ENCODE measurements around the gene OR52E1.

The OR52E1 gene

DNA sequence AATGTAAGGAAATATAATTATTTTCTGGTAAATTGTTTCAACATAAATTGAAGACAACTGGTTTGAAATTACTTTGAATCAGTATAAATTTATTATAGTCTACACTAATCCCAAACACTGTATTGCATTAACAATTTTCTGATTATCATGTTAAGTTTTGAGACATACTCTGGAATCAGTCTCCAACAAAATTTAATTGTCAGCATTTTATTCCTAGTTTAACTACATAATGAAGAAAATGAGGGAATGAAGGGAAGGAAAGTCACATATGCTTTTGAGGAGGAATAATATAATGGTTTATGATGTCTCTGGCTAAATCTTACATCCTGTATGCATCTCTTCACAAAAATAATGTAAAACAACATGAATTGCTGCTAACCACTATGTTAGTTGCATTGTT, 14.2 kb downstream of the OR52E1 start:
- 0 out of 2 replicates have a peak, but pooled peaks cover 7% of the 10 kb centered on the region for H4K20me1 ChIP-seq (ENCODE audit: low read depth, low read length)
- no peaks in the 10 kb centered on the region for H3K9me3 ChIP-seq (ENCODE audit: insufficient read depth, low read length)
- no peak overlapping the region for H3K9ac ChIP-seq (ENCODE audit: low read length)
- H3K27me3 ChIP-seq (ENCODE audit: low read length): no peaks in the 10 kb centered on the region
- no peaks in the 10 kb centered on the region for H3K79me2 ChIP-seq (ENCODE audit: insufficient read depth, low read length)
- no peak overlapping the region for H3K4me3 ChIP-seq (ENCODE audit: insufficient read depth, low read length, poor library complexity, severe bottlenecking)
- H3K9me2 ChIP-seq (replicated peaks; ENCODE audit: insufficient read depth, low read length): no peaks in the 10 kb centered on the region
- H3F3A ChIP-seq (ENCODE audit: insufficient read depth): no peaks in the 10 kb centered on the region
- no peak overlapping the region for H3K27ac ChIP-seq (ENCODE audit: low read depth, low read length)
- H3K36me3 ChIP-seq (ENCODE audit: low read length): no peaks in the 10 kb centered on the region
- TF ChIP-seq EZH2phosphoT487 (conservative IDR thresholded peaks at IDR 0.05; ENCODE audit: low read length): no peak
- TF ChIP-seq, protein P1, sequence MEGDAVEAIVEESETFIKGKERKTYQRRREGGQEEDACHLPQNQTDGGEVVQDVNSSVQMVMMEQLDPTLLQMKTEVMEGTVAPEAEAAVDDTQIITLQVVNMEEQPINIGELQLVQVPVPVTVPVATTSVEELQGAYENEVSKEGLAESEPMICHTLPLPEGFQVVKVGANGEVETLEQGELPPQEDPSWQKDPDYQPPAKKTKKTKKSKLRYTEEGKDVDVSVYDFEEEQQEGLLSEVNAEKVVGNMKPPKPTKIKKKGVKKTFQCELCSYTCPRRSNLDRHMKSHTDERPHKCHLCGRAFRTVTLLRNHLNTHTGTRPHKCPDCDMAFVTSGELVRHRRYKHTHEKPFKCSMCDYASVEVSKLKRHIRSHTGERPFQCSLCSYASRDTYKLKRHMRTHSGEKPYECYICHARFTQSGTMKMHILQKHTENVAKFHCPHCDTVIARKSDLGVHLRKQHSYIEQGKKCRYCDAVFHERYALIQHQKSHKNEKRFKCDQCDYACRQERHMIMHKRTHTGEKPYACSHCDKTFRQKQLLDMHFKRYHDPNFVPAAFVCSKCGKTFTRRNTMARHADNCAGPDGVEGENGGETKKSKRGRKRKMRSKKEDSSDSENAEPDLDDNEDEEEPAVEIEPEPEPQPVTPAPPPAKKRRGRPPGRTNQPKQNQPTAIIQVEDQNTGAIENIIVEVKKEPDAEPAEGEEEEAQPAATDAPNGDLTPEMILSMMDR (IDR thresholded peaks at IDR 0.05; ENCODE audit: insufficient read depth, low read length, poor library complexity, severe bottlenecking): no peak
- no peak overlapping the region for H3K4me2 ChIP-seq (ENCODE audit: low read depth, low read length, poor library complexity, severe bottlenecking)
- no peak overlapping the region for H2AFZ ChIP-seq (ENCODE audit: low read depth, low read length, severe bottlenecking)

- no peak for TF ChIP-seq EZH2phosphoT487 (conservative IDR thresholded peaks at IDR 0.05; ENCODE audit: low read length)
- TF ChIP-seq, protein P1 (IDR thresholded peaks at IDR 0.05; ENCODE audit: insufficient read depth, low read length, poor library complexity, severe bottlenecking): no peak
- Histone ChIP-seq H3K4me3 (ENCODE audit: insufficient read depth, low read length, poor library complexity, severe bottlenecking) (no peak overlapping the region), H3K27me3 (ENCODE audit: low read length) (no peaks in the 10 kb centered on the region), H3K27ac (ENCODE audit: low read depth, low read length) (no peak overlapping the region), H3F3A (ENCODE audit: insufficient read depth) (no peaks in the 10 kb centered on the region), H2AFZ (ENCODE audit: low read depth, low read length, severe bottlenecking) (no peak overlapping the region), H3K9me2 (replicated peaks; ENCODE audit: insufficient read depth, low read length) (no peaks in the 10 kb centered on the region), H3K36me3 (ENCODE audit: low read length) (no peaks in the 10 kb centered on the region), H3K9me3 (ENCODE audit: insufficient read depth, low read length) (no peaks in the 10 kb centered on the region), H3K4me2 (ENCODE audit: low read depth, low read length, poor library complexity, severe bottlenecking) (no peak overlapping the region), H4K20me1 (ENCODE audit: low read depth, low read length) (no peaks in the 10 kb centered on the region), H3K79me2 (ENCODE audit: insufficient read depth, low read length) (no peaks in the 10 kb centered on the region), H3K9ac (ENCODE audit: low read length) (no peak overlapping the region)
These were observed 19.2 kb downstream of the OR52E1 start for GRCh38 chr11:5088556-5088955.

DNA sequence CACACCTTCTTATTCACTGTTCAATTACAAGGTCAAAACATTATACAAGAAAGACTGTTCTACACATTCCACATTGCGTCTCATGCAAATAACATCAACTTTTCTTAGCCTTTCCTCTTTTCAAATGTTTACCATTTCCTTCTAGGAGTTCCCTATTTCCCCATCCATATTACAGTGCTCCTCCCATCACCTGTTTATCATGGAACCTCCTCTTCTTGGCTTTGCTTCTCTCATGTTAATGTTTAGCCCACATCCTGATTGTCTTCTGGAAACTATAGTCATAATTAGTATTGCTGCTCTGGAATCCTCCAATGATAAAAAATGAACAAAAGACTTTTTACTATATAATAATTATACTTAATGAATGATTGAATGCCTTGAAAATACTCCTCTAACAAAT, 21.3 kb downstream of the OR52E1 start:
- Histone ChIP-seq H3K9me2 (replicated peaks; ENCODE audit: insufficient read depth, low read length) (no peaks in the 10 kb centered on the region), H3K79me2 (ENCODE audit: insufficient read depth, low read length) (no peaks in the 10 kb centered on the region), H3K36me3 (ENCODE audit: low read length) (no peaks in the 10 kb centered on the region), H3F3A (ENCODE audit: insufficient read depth) (no peaks in the 10 kb centered on the region), H3K4me3 (ENCODE audit: insufficient read depth, low read length, poor library complexity, severe bottlenecking) (no peak overlapping the region), H3K27ac (ENCODE audit: low read depth, low read length) (no peak overlapping the region), H3K9ac (ENCODE audit: low read length) (no peak overlapping the region), H3K9me3 (ENCODE audit: insufficient read depth, low read length) (no peaks in the 10 kb centered on the region), H3K4me2 (ENCODE audit: low read depth, low read length, poor library complexity, severe bottlenecking) (no peak overlapping the region), H2AFZ (ENCODE audit: low read depth, low read length, severe bottlenecking) (no peak overlapping the region), H3K27me3 (ENCODE audit: low read length) (no peaks in the 10 kb centered on the region), H4K20me1 (ENCODE audit: low read depth, low read length) (no peaks in the 10 kb centered on the region)
- TF ChIP-seq EZH2phosphoT487 (conservative IDR thresholded peaks at IDR 0.05; ENCODE audit: low read length): no peak
- TF ChIP-seq, protein P1 (IDR thresholded peaks at IDR 0.05; ENCODE audit: insufficient read depth, low read length, poor library complexity, severe bottlenecking): no peak
